Measurements from ENCODE around the gene DYNC2LI1.

The DYNC2LI1 gene

DNA sequence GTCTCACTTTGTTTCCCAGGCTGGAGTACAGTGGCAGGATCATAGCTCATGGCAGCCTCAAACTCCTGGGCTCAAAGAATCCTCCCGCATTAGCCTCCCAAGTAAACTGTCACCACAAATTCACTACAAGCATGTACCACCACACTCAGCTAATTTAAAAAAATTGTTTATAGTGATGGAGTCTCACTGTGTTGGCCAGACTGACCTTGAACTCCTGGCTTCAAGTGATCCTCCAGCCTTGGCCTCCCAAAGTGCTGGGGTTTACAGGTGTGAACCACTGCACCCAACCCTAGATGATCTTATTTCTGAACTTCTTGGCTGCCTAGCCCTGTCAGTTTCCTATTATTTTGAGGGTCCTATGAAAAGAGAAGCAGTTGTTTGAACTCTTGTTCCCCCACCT is 14.8 kb downstream of the DYNC2LI1 start:
- ATAC-seq (no peak), DNase-seq (no peak)
- peaks cover 9% of the 10 kb centered on the region for H3K36me3 Mint-ChIP-seq (ENCODE audit: low read depth)
- H3K4me3 Mint-ChIP-seq, result no peak overlapping the region
- H3K27me3 Mint-ChIP-seq, result no peaks in the 10 kb centered on the region
- H3K9me3 Mint-ChIP-seq, result no peaks in the 10 kb centered on the region
- peak overlapping the region; percentile 85 for H3K27ac Mint-ChIP-seq
- H3K4me1 Mint-ChIP-seq, result peaks cover 44% of the 10 kb centered on the region

DNA sequence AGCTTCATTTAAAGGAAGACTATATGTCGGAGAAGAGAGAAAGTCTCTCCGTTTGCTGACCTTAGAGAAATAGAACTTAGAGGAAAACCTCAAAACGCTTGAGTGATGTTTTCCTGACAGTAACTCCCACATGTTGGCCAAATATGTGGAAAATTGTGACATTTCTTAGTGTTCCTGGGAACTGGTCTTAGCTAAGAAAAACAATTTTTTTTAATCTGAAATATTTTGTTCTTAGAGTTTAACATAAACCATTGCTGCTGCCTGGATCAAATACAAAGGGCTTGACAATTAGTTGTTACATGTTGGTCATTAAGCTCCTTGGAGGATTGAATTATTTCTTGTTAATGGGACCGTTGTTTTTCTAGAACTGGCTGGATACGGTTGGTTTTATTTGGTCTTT is 16.3 kb downstream of the DYNC2LI1 start:
- no peaks in the 10 kb centered on the region for H3K27me3 Mint-ChIP-seq
- no peaks in the 10 kb centered on the region for H3K9me3 Mint-ChIP-seq
- DNase-seq, result no peak
- H3K27ac Mint-ChIP-seq, result no peak overlapping the region
- ATAC-seq, result no peak
- peaks cover 11% of the 10 kb centered on the region for H3K36me3 Mint-ChIP-seq (ENCODE audit: low read depth)
- peaks cover 44% of the 10 kb centered on the region for H3K4me1 Mint-ChIP-seq
- no peak overlapping the region for H3K4me3 Mint-ChIP-seq

DNA sequence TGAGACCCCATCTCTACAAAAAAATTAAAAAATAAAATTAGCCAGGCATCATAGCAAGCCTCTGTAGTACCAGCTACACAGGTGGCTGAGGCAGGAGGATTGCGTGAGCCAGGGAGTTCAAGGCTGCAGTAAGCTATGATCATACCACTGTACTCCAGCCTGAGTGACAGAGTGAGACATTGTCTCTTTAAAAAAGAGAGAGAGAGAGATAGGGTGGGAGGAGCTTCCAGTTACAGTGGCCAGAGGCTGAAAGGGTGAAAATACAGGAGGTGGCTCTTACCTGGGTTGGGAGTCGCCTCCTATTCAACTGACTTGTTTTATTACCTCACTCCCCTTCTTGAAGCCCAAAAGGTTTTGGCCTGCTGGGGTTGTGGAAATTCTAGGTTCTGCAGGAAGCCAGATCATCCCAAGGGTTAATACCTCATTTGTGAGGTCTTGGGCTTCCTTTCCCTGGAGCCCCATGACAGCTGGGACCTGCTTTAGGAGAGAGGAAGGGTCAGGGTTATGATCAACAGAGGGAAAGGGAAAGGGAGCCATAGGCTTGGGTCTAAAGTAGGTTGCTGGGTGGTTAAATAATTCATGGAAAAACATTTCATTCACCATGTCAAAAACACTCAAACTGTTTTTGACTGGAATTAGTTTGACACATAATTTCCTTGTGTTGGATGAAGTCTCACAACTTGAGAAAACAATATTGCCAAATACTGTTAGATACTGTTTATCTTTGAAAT is 17.4 kb downstream of the DYNC2LI1 start:
- Mint-ChIP-seq H3K36me3 (ENCODE audit: low read depth) (peaks cover 13% of the 10 kb centered on the region), H3K9me3 (no peaks in the 10 kb centered on the region), H3K27ac (peak overlapping the region; percentile 39), H3K4me1 (peaks cover 44% of the 10 kb centered on the region), H3K27me3 (no peaks in the 10 kb centered on the region), H3K4me3 (no peak overlapping the region)
- ATAC-seq, result no peak
- no peak for DNase-seq

DNA sequence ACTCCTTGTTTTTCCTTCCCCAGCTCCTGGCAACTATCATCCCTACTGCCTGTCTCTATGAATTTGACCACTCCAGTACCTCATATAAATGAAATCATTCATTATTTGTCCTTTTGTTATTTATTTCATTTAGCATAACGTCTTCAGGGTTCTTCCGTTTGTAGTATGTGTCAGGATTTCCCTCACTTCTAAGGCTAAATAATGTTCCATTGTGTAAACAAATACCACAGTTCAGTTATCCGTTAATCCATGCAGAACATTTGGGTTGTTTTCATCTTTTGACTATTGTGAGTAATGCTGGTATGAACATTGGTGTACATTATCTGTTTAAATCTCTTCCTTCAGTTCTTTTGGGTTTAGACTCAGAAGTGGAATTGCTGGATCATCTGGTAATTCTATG is 18.8 kb downstream of the DYNC2LI1 start:
- H3K36me3 Mint-ChIP-seq (ENCODE audit: low read depth), result peaks cover 13% of the 10 kb centered on the region
- no peak overlapping the region for H3K4me3 Mint-ChIP-seq
- H3K9me3 Mint-ChIP-seq, result no peaks in the 10 kb centered on the region
- H3K4me1 Mint-ChIP-seq, result peaks cover 35% of the 10 kb centered on the region
- DNase-seq (no peak), ATAC-seq (no peak)
- H3K27ac Mint-ChIP-seq, result no peak overlapping the region
- H3K27me3 Mint-ChIP-seq, result no peaks in the 10 kb centered on the region

DNA sequence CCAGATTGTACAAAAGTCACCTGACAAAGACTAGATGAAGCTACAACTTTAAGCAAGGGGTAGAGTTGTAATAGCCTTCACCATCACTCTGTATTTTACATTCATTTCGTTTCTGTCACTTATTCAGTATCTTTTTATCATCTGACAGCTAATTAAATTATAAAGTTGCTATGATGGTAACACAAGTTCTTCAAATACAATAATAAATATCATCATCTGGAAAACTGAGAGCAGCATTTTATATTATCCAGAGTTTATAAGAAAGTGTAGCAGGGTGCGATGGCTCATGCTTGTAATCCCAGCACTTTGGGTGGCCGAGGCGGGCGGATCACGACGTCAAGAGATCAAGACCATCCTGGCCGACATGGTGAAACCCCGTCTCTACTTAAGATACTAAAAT is 21.1 kb downstream of the DYNC2LI1 start:
- DNase-seq (no peak), ATAC-seq (no peak)
- no peaks in the 10 kb centered on the region for H3K27me3 Mint-ChIP-seq
- no peaks in the 10 kb centered on the region for H3K9me3 Mint-ChIP-seq
- H3K4me1 Mint-ChIP-seq, result peaks cover 14% of the 10 kb centered on the region
- H3K4me3 Mint-ChIP-seq, result no peak overlapping the region
- peaks cover 13% of the 10 kb centered on the region for H3K36me3 Mint-ChIP-seq (ENCODE audit: low read depth)
- H3K27ac Mint-ChIP-seq, result no peak overlapping the region

DNA sequence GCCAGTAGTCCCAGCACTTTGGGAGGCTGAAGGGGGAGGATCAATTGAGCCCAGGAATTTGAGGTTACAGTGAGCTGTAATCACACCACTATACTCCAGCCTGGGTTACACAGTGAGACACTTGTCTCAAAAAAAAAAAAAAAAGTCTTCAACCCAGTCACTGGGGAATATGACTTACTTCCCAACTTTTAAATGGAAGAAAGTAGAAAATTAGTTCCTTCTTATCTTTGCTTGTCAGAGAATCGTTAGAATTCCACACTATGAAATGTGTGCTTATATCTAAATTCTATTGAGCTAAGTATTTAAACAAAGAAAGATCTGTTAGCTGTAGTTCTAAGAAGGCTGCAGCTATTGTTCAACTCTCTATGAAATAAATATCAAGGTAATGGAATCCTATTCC is 22.4 kb downstream of the DYNC2LI1 start:
- peaks cover 10% of the 10 kb centered on the region for H3K36me3 Mint-ChIP-seq (ENCODE audit: low read depth)

DNA sequence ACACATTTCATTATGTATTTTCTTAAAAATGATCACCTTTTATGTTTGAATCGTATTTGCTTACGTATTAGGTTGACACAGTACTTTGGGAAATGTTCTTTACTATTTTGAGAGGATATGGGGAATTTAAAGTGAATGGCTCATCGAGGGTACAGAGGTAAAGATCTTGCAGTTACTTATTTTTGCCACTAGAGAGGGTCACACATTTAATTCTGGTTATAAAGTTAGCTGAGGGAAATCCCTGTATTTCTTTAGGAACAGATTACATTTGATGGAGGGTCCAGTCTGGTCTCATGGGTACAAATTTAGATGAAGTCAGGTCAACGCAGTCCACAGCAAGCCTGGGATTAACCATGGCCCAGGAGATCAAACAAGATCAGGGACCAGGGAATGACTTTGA is 24.5 kb downstream of the DYNC2LI1 start:
- ATAC-seq, result no peak
- Mint-ChIP-seq H3K9me3 (no peaks in the 10 kb centered on the region), H3K36me3 (ENCODE audit: low read depth) (peaks cover 5% of the 10 kb centered on the region), H3K4me1 (no peaks in the 10 kb centered on the region), H3K27me3 (no peaks in the 10 kb centered on the region), H3K27ac (no peak overlapping the region), H3K4me3 (no peak overlapping the region)
- DNase-seq, result no peak

More for the DNA sequence above, 22.4 kb downstream of the DYNC2LI1 start:
- DNase-seq (no peak), ATAC-seq (no peak)
- no peak overlapping the region for H3K27ac Mint-ChIP-seq
- H3K4me3 Mint-ChIP-seq, result no peak overlapping the region
- H3K9me3 Mint-ChIP-seq, result no peaks in the 10 kb centered on the region
- H3K4me1 Mint-ChIP-seq, result peaks cover 3% of the 10 kb centered on the region
- H3K27me3 Mint-ChIP-seq, result no peaks in the 10 kb centered on the region

DNA sequence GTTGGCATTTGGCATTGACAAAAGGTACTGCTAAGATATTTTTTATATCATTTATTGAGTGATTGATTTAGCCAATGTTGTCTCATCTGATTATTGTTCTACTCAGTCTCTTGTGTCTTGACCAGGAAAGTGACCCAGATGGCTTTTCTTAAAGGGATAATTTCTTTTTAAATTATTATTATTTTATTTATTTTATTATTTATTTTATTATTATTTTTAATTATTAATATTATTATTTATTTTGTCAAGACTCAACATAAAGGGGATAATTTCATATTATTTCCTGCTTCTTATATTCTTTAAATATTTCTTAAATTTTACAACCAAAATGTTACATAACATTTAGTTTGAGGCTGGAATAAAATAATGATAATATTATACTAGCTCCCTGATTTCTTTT is 27.1 kb downstream of the DYNC2LI1 start:
- Mint-ChIP-seq H3K36me3 (ENCODE audit: low read depth) (peaks cover 1% of the 10 kb centered on the region), H3K27ac (no peak overlapping the region), H3K27me3 (no peaks in the 10 kb centered on the region), H3K4me3 (no peak overlapping the region), H3K9me3 (no peaks in the 10 kb centered on the region), H3K4me1 (no peaks in the 10 kb centered on the region)
- no peak for DNase-seq
- no peak for ATAC-seq

DNA sequence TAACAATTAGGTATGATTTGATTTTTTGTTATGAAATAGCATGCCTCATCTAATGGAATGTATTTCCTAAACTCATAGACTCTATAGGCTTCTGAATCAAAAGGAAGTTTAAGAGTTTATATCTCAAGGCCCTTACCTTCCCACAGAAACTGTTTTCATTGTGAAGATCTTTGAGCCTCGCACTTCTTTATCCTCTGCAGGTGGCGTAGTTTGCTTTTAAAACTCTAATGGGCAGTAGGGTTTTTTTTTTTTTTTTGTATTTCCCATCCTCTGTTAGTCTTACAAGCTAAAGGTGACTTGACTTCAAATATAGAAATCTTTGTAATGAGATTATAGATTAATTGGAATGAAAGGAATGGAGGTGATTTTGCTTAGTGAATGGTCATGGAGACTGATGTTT is 28.3 kb downstream of the DYNC2LI1 start:
- DNase-seq (no peak), ATAC-seq (no peak)
- H3K4me3 Mint-ChIP-seq, result no peak overlapping the region

DNA sequence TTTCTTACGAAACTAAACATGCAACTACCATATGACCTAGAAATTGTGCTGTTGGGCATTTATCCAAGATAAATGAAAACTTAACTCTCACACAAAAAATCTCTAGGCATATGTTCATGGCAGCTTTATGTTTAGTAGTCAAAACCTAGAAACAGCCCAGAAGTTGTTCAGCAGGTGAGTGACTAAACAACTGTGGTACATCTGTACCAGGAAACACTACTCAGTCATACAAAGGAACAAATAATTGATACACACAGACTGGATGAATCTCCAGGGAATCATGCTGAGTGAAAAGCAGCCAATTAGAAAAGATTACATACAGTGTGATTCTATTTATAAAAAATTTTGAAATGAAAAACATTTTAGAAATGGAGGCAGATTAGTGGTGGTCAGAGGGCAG is 29.3 kb downstream of the DYNC2LI1 start:
- ATAC-seq (no peak), DNase-seq (no peak)
- Mint-ChIP-seq H3K36me3 (ENCODE audit: low read depth) (peaks cover 1% of the 10 kb centered on the region), H3K4me3 (no peak overlapping the region), H3K4me1 (no peaks in the 10 kb centered on the region), H3K27ac (no peak overlapping the region), H3K9me3 (no peaks in the 10 kb centered on the region), H3K27me3 (no peaks in the 10 kb centered on the region)

More for the DNA sequence above, 28.3 kb downstream of the DYNC2LI1 start:
- Mint-ChIP-seq H3K9me3 (no peaks in the 10 kb centered on the region), H3K27ac (no peak overlapping the region), H3K36me3 (ENCODE audit: low read depth) (no peaks in the 10 kb centered on the region), H3K4me1 (no peaks in the 10 kb centered on the region), H3K27me3 (no peaks in the 10 kb centered on the region)

DNA sequence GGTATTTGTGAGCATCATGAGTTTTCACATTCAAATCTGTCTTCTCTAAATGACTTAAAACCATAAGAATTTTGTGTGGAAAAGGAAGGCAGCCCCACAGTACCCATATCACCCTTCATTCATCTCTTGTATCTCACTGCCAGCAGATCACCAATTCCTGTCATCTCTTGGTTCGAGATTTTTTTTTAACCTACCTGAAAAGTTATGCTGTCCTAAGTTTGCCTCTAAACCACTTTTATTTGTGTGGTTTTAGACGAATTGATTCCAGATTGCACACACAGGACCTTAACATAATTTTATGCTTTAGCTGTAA is 32.8 kb downstream of the DYNC2LI1 start:
- no peaks in the 10 kb centered on the region for H3K4me1 Mint-ChIP-seq
- H3K4me3 Mint-ChIP-seq, result no peak overlapping the region
- ATAC-seq, result no peak
- no peaks in the 10 kb centered on the region for H3K9me3 Mint-ChIP-seq
- H3K27ac Mint-ChIP-seq, result no peak overlapping the region
- H3K27me3 Mint-ChIP-seq, result no peaks in the 10 kb centered on the region
- DNase-seq, result no peak
- peaks cover 1% of the 10 kb centered on the region for H3K36me3 Mint-ChIP-seq (ENCODE audit: low read depth)

DNA sequence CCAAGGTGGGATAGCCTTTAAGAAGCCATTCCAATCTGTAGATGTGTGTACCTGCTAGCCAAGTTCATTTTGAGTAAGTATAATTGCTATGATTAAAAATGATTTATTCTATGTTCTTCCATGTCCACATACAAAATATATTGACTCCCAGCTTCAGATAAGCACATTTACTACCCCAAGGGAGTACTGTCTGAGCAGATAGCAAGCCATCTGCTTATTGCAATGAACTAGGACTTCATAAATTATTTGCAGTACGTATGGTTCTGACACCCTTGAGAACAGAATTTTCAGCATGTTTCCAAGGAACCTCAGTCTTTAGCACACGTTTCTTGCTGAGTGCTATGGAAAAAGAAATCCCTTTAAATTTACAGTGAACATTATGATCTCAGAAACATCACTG is 36.6 kb downstream of the DYNC2LI1 start:
- H3K4me1 Mint-ChIP-seq, result no peaks in the 10 kb centered on the region
- no peaks in the 10 kb centered on the region for H3K27me3 Mint-ChIP-seq
- no peak for ATAC-seq
- peaks cover 1% of the 10 kb centered on the region for H3K36me3 Mint-ChIP-seq (ENCODE audit: low read depth)
- no peaks in the 10 kb centered on the region for H3K9me3 Mint-ChIP-seq
- no peak overlapping the region for H3K4me3 Mint-ChIP-seq
- no peak overlapping the region for H3K27ac Mint-ChIP-seq
- no peak for DNase-seq

DNA sequence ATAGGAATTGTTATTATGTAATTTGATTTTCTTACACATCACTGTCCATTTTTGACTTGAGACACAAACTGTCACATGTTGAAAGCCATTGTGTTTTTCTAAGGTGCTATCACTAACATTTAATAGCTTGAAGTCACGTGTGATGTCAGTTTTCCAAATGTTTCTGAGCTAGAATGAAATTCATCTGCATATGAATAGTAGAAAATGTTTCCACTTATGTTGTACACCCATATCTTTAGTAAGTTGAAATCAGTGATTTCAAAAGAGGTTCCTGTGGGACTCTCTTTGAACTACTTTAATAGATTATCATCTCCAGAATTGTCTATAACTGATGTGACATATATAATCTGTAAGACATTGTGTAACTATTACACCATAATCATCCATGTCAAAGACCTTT is 37.0 kb downstream of the DYNC2LI1 start:
- H3K9me3 Mint-ChIP-seq, result no peaks in the 10 kb centered on the region
- H3K27ac Mint-ChIP-seq, result no peak overlapping the region
- ATAC-seq (no peak), DNase-seq (no peak)
- no peaks in the 10 kb centered on the region for H3K4me1 Mint-ChIP-seq
- H3K4me3 Mint-ChIP-seq, result no peak overlapping the region
- H3K27me3 Mint-ChIP-seq, result no peaks in the 10 kb centered on the region
- peaks cover 1% of the 10 kb centered on the region for H3K36me3 Mint-ChIP-seq (ENCODE audit: low read depth)

DNA sequence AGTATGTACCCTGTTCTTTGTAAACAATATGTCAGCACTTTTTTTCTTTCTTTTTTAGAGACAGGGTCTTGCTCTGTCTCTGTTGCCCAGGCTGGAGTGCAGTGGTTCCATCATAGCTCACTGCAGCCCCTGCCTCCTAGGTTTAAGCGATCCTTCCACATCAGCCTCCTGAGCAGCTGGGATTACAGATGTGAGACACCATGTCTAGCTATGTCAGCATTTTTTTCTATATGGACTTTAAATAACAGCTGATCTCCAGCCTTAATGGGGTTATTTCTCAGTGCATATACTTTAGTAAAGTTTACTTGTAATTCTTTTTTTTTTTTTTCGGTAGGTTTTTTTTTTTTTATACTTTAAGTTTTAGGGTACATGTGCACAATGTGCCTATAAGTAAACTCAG is 38.2 kb downstream of the DYNC2LI1 start:
- H3K27me3 Mint-ChIP-seq, result no peaks in the 10 kb centered on the region
- H3K4me3 Mint-ChIP-seq, result no peak overlapping the region
- no peaks in the 10 kb centered on the region for H3K9me3 Mint-ChIP-seq
- DNase-seq (no peak), ATAC-seq (no peak)
- peaks cover 1% of the 10 kb centered on the region for H3K36me3 Mint-ChIP-seq (ENCODE audit: low read depth)
- H3K27ac Mint-ChIP-seq, result no peak overlapping the region
- H3K4me1 Mint-ChIP-seq, result no peaks in the 10 kb centered on the region

DNA sequence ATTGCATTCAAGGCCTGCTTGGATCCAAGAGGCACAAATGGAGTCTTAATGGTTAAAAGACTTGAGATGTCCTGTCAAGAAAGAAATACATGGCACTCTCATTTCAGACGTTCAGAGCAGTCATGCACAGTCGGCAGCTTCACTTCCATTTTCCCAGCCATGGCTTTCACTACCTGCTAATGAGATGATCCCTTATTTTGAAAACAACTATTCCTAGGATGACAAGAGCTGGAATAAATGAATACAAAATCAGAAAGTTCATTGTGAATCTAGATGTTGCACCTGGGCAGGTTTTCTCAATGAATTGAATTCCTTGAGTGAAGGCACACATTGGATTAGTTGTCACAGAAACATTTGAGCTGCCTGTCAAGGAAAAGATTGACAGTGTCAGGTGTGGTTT is 39.1 kb downstream of the DYNC2LI1 start:
- H3K27ac Mint-ChIP-seq, result no peak overlapping the region
- no peaks in the 10 kb centered on the region for H3K9me3 Mint-ChIP-seq
- no peaks in the 10 kb centered on the region for H3K27me3 Mint-ChIP-seq
- DNase-seq, result no peak
- no peaks in the 10 kb centered on the region for H3K4me1 Mint-ChIP-seq
- no peak for ATAC-seq
- H3K4me3 Mint-ChIP-seq, result no peak overlapping the region
- H3K36me3 Mint-ChIP-seq (ENCODE audit: low read depth), result no peaks in the 10 kb centered on the region

DNA sequence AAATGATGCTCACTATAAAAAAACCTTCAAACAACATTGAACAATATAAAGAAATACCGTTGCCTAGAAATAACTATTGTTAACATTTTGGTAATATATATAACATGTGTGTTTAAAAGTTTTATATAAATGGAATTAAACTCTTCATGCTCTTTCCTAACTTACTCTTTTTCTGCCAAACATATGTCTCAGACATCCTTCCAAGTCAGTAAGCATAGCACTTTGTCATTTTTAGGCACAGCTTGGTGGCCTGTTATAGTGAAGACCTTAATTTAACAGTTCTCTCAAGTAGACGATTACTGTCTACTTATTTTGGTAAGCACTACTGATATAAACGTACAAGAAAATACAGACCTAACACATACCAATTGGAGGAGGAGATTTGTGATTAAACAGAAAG is 40.9 kb downstream of the DYNC2LI1 start:
- DNase-seq (no peak), ATAC-seq (no peak)
- Mint-ChIP-seq H3K36me3 (ENCODE audit: low read depth) (no peaks in the 10 kb centered on the region), H3K27me3 (no peaks in the 10 kb centered on the region), H3K4me1 (peaks cover 13% of the 10 kb centered on the region), H3K4me3 (no peak overlapping the region), H3K27ac (no peak overlapping the region), H3K9me3 (no peaks in the 10 kb centered on the region)

Data from activated naive CD8-positive, alpha-beta T cell treated with anti-CD3 and anti-CD28 coated beads, Interleukin-2, amount 50 U/mL, for 24 hours (primary cell).